H1 (cell line): ENCODE measurements around the gene GOLIM4. TPM values are rescaled to one million over a fixed set of nuclear protein-coding genes. Genes with fewer than 3 reads are reported as not detected.
"Not testable (repeated sequence)": the region's sequence is repeated elsewhere in the genome, so short reads cannot be mapped to it uniquely, and the experiment has no call there.

Experiments
- CTCF ChIA-PET: fragments of 300-600 bp; sonication (Branson Sonifier 250); formaldehyde crosslinking; loops from one replicate; lab custom pipeline; 2021; ENCODE audit not compliant: partially characterized antibody; lab: Charles Lee
- POLR2A ChIA-PET: fragments of 300-600 bp; sonication (Branson Sonifier 250); formaldehyde crosslinking; loops from one replicate; lab custom pipeline; 2021; ENCODE audit warnings: inconsistent platforms; ENCODE audit not compliant: partially characterized antibody; lab: Charles Lee
- DNase-seq, 2 experiments: peaks; one replicate each; pipeline versions ENCODE4 v3.0.0 to v3.0.0-alpha.2; 2010 to 2022; ENCODE audit warnings: low spot score in 2 of 2, low read depth in 1 of 2, mixed read lengths in 1 of 2
- FAIRE-seq: peaks from 2 replicates; lab custom pipeline; 2011; peaks lifted over from hg19 to GRCh38; lab: Jason Lieb, UNC
- H2AFZ ChIP-seq: 2 replicates; pipeline ENCODE4 v1.8.1; 2012; ENCODE audit warnings: low read length, inconsistent platforms
- H2AK5ac ChIP-seq: 2 replicates; pipeline ENCODE4 v1.6.1; 2013; ENCODE audit warnings: low read depth, low read length
- H2BK120ac ChIP-seq: replicated peaks from 2 replicates; pipeline ENCODE3; 2013; ENCODE audit warnings: low read depth, low read length, inconsistent platforms
- H2BK12ac ChIP-seq: 2 replicates; pipeline ENCODE4 v1.6.1; 2013; ENCODE audit warnings: low read depth, low read length
- H2BK15ac ChIP-seq: 2 replicates; pipeline ENCODE4 v1.6.1; 2013; ENCODE audit warnings: low read length
- H2BK20ac ChIP-seq: 2 replicates; pipeline ENCODE4 v1.6.1; 2013; ENCODE audit warnings: low read length
- H2BK5ac ChIP-seq: 2 replicates; pipeline ENCODE4 v1.6.1; 2013; ENCODE audit warnings: low read depth, low read length
- H3K14ac ChIP-seq: 2 replicates; pipeline ENCODE4 v1.6.1; 2013; ENCODE audit warnings: inconsistent platforms; ENCODE audit not compliant: insufficient read length
- H3K18ac ChIP-seq: 2 replicates; pipeline ENCODE4 v1.6.1; 2013; ENCODE audit warnings: low read length; ENCODE audit errors: extremely low read depth
- H3K23ac ChIP-seq: 2 replicates; pipeline ENCODE4 v1.6.1; 2013; ENCODE audit warnings: inconsistent platforms; ENCODE audit not compliant: insufficient read length
- H3K23me2 ChIP-seq: 2 replicates; pipeline ENCODE4 v1.6.1; 2013; ENCODE audit warnings: low read depth, low read length
- H3K27ac ChIP-seq: 2 replicates; pipeline ENCODE4 v1.6.1; 2011; ENCODE audit warnings: low read depth, low read length, inconsistent platforms
- H3K27me3 ChIP-seq, 4 experiments: replicated peaks in 1 of 4; 1 replicate in 1 of 4; 2 replicates in 3 of 4; pipeline versions ENCODE4 v1.6.1 to v1.8.1; 2011 to 2013; ENCODE audit warnings: low read length in 3 of 4, mild to moderate bottlenecking in 3 of 4, inconsistent platforms in 2 of 4, mixed read lengths in 2 of 4, moderate library complexity in 1 of 4; ENCODE audit not compliant: control insufficient read depth in 3 of 4, insufficient read depth in 3 of 4; ENCODE audit errors: extremely low read depth in 1 of 4
- H3K36me3 ChIP-seq, 4 experiments: 2 replicates each; pipeline versions ENCODE4 v1.6.1 to v1.8.1; 2011 to 2013; ENCODE audit warnings: mild to moderate bottlenecking in 4 of 4, low read length in 3 of 4, moderate library complexity in 2 of 4, control low read depth in 1 of 4, inconsistent platforms in 1 of 4; ENCODE audit not compliant: insufficient read depth in 4 of 4, control insufficient read depth in 2 of 4
- H3K4ac ChIP-seq: replicated peaks from 2 replicates; pipeline ENCODE3; 2013; ENCODE audit warnings: low read length, low read depth, mixed read lengths, inconsistent platforms; ENCODE audit not compliant: insufficient read length
- H3K4me1 ChIP-seq, 4 experiments: replicated peaks in 1 of 4; 1 replicate in 1 of 4; 2 replicates in 3 of 4; pipeline versions ENCODE4 v1.6.1 to v1.8.1; 2011 to 2013; ENCODE audit warnings: low read length in 3 of 4, inconsistent platforms in 2 of 4, mixed read lengths in 1 of 4; ENCODE audit not compliant: insufficient read depth in 4 of 4, control insufficient read depth in 3 of 4
- H3K4me2 ChIP-seq, 2 experiments: 2 replicates each; pipeline versions ENCODE4 v1.6.1 to v1.8.1; 2011 to 2013; ENCODE audit warnings: low read depth in 2 of 2, low read length in 2 of 2, control low read depth in 1 of 2, inconsistent platforms in 1 of 2, mild to moderate bottlenecking in 1 of 2; ENCODE audit not compliant: insufficient read depth in 1 of 2
- H3K4me3 ChIP-seq, 4 experiments: fragments of 200-600, 300-600 bp in 1 of 4; sonication (generic), shearing (Covaris generic), sonication (Bioruptor Twin) in 1 of 4; 2 replicates each; pipeline versions ENCODE4 v1.5.1 to v1.8.1; 2011 to 2016; ENCODE audit warnings: low read length in 4 of 4, low read depth in 3 of 4, control low read depth in 2 of 4, inconsistent platforms in 2 of 4, mild to moderate bottlenecking in 2 of 4, mixed read lengths in 1 of 4, moderate library complexity in 1 of 4; ENCODE audit not compliant: insufficient read depth in 2 of 4; ENCODE audit errors: extremely low read depth in 1 of 4
- H3K56ac ChIP-seq: replicated peaks from 2 replicates; pipeline ENCODE3; 2013; ENCODE audit warnings: low read depth, mild to moderate bottlenecking, mixed read lengths, low read length, inconsistent platforms; ENCODE audit not compliant: insufficient read length
- H3K79me1 ChIP-seq: 2 replicates; pipeline ENCODE4 v1.6.1; 2013; ENCODE audit warnings: low read depth, low read length, control low read depth
- H3K79me2 ChIP-seq, 2 experiments: 2 replicates each; pipeline versions ENCODE4 v1.6.1 to v1.8.1; 2012 to 2013; ENCODE audit warnings: low read length in 2 of 2, mild to moderate bottlenecking in 2 of 2, inconsistent platforms in 1 of 2; ENCODE audit not compliant: insufficient read depth in 2 of 2, control insufficient read depth in 1 of 2
- H3K9ac ChIP-seq, 4 experiments: replicated peaks in 1 of 4; 1 replicate in 1 of 4; 2 replicates in 3 of 4; pipeline versions ENCODE4 v1.6.1 to v1.8.1; 2011 to 2013; ENCODE audit warnings: low read depth in 3 of 4, low read length in 3 of 4, control low read depth in 2 of 4, mild to moderate bottlenecking in 2 of 4, moderate library complexity in 2 of 4, inconsistent platforms in 1 of 4; ENCODE audit errors: extremely low read depth in 1 of 4
- H3K9me3 ChIP-seq, 2 experiments: 2 replicates each; pipeline versions ENCODE4 v1.6.1 to v1.8.1; 2012 to 2013; ENCODE audit warnings: mild to moderate bottlenecking in 2 of 2, moderate library complexity in 2 of 2, control low read depth in 1 of 2, inconsistent platforms in 1 of 2, low read depth in 1 of 2, low read length in 1 of 2, mixed read lengths in 1 of 2; ENCODE audit not compliant: insufficient read depth in 2 of 2
- H4K20me1 ChIP-seq, 2 experiments: replicated peaks in 1 of 2; 2 replicates each; pipeline versions ENCODE3 to v1.8.1; 2011 to 2013; ENCODE audit warnings: inconsistent platforms in 2 of 2, low read length in 2 of 2, mild to moderate bottlenecking in 1 of 2; ENCODE audit not compliant: insufficient read depth in 2 of 2, control insufficient read depth in 1 of 2
- H4K5ac ChIP-seq: 2 replicates; pipeline ENCODE4 v1.6.1; 2013; ENCODE audit warnings: low read length, low read depth, mixed read lengths, inconsistent platforms; ENCODE audit not compliant: insufficient read length
- H4K8ac ChIP-seq: 2 replicates; pipeline ENCODE4 v1.8.0; 2013; ENCODE audit warnings: mild to moderate bottlenecking, moderate library complexity, low read length, inconsistent platforms; ENCODE audit not compliant: insufficient read depth; ENCODE audit errors: extremely low read depth
- H4K91ac ChIP-seq: replicated peaks from 2 replicates; pipeline ENCODE3; 2013; ENCODE audit warnings: low read length, mixed read lengths, inconsistent platforms; ENCODE audit not compliant: insufficient read length
- POLR2A ChIP-seq, 2 experiments: IDR thresholded peaks; 1 replicate in 1 of 2; 2 replicates in 1 of 2; pipeline ENCODE4 v1.6.1; 2011; ENCODE audit warnings: low read depth in 2 of 2, low read length in 2 of 2, mild to moderate bottlenecking in 2 of 2; ENCODE audit errors: control extremely low read depth in 1 of 2
- RBBP5 ChIP-seq: IDR thresholded peaks from 2 replicates; pipeline ENCODE4 v1.7.1; 2012; ENCODE audit warnings: low read depth, mild to moderate bottlenecking, inconsistent platforms, low read length, moderate library complexity, borderline replicate concordance
- WGBS, 2 experiments: shearing (Covaris generic) in 1 of 2; methylation state at CpG; one replicate each; pipeline versions ENCODE4 v1.1.6 to v1.1.7; 2013 to 2015; ENCODE audit warnings: low lambda C conversion rate in 2 of 2, mixed read lengths in 2 of 2, inconsistent platforms in 1 of 2, low coverage in 1 of 2, missing lambda C conversion rate in 1 of 2; ENCODE audit not compliant: insufficient replicate concordance in 2 of 2, insufficient coverage in 1 of 2, insufficient read length in 1 of 2; ENCODE audit errors: extremely low coverage in 1 of 2, missing lambda C conversion rate in 1 of 2; 5-methylcytosine and 5-hydroxymethylcytosine counted together
- polyA plus RNA-seq, 7 experiments: library from polyadenylated mRNA; depleted of rRNA in 3 of 7; stranded (reverse) in 5 of 7; unstranded in 2 of 7; fragments of >200 nt in 5 of 7; fragments of 200-250 nt in 2 of 7; gene quantifications; 1 replicate in 5 of 7; 2 replicates in 1 of 7; 4 replicates in 1 of 7; pipeline versions ENCODE4 v1.2.1 to v1.2.3, GENCODE V29; 2011 to 2013; ENCODE audit warnings: missing spikeins in 2 of 7, mixed read lengths in 2 of 7
- total RNA-seq: library from RNA; stranded (reverse); fragmentation: NEBNext Ultra II Directional; extraction: Animal tissue kit (Norgen Biotek cat#: 25700); gene quantifications from 2 replicates; pipeline ENCODE4 v1.2.1, GENCODE V29; 2021

GOLIM4 gene
- total and polyA plus RNA-seq, 2 of the 8 experiments (the other 6 are each of a cell fraction or from before 2014, with no cell fraction given), result 5.6 to 29.7 TPM

GRCh38 chr3:168134931-168135330, 39.2 kb upstream of the GOLIM4 start (continued):
- TF ChIP-seq POLR2A (IDR thresholded peaks at IDR 0.05; ENCODE audit: control extremely low read depth in 1 of 2, low read depth in 2 of 2, low read length in 2 of 2) (no peak), RBBP5 (no peak)

- H2BK12ac ChIP-seq, H4K8ac ChIP-seq, H3K79me2 ChIP-seq, H2BK120ac ChIP-seq, H3K4me1 ChIP-seq, FAIRE-seq, H4K91ac ChIP-seq, H3K23me2 ChIP-seq, DNase-seq, H2AK5ac ChIP-seq, H3K36me3 ChIP-seq, H3K18ac ChIP-seq, H3K23ac ChIP-seq, H2BK20ac ChIP-seq, H3K27me3 ChIP-seq, H3K4me3 ChIP-seq, H3K4me2 ChIP-seq, H3K4ac ChIP-seq, H4K20me1 ChIP-seq, H3K9ac ChIP-seq, POLR2A ChIA-PET, H3K27ac ChIP-seq, H2BK15ac ChIP-seq, H2BK5ac ChIP-seq, H3K14ac ChIP-seq, H4K5ac ChIP-seq, H3K79me1 ChIP-seq, H3K56ac ChIP-seq, H2AFZ ChIP-seq: not testable (repeated sequence)
- whole genome bisulfite sequencing, 2 experiments, result 96% methylated on average over 3 of the region's 3 CpGs; no CpG with 5 or more reads in 1 of the 2 experiments
- H3K9me3 ChIP-seq, result peaks cover 13 to 16% of the 10 kb centered on the region in 2 experiments
- CTCF ChIA-PET, result interaction anchor here (1.0 to 1.5 kb wide), 2 partner anchors 11 to 16 kb away, joined by 3 read pairs; no protein-coding TSS in a partner anchor
Observed at GRCh38 chr3:168130250-168130649, 34.5 kb upstream of the GOLIM4 start.
